Upper lobe of left lung (tissue), 4 donors: ENCODE measurements around the gene C1QTNF6.

Experiments used
- CTCF ChIP-seq, 6 experiments: fragments of 450-650 bp in 4 of 6; fragments of 200-600 bp in 2 of 6; sonication (generic) in 2 of 6; IDR thresholded peaks; one replicate each; pipeline ENCODE4 v1.5.1; 2016 to 2019; ENCODE audit warnings: antibody characterized with exemption in 6 of 6
- EP300 ChIP-seq, 4 donors: sonication (generic); formaldehyde crosslinking; IDR thresholded peaks; one replicate each; pipeline ENCODE4 v1.5.1; 2017; ENCODE audit warnings: antibody characterized with exemption in 4 of 4, control low read depth in 2 of 4
- POLR2A ChIP-seq, 4 donors: fragments of 450-650 bp; IDR thresholded peaks; one replicate each; pipeline ENCODE4 v1.5.1; 2016 to 2017; ENCODE audit warnings: antibody characterized with exemption in 4 of 4, mild to moderate bottlenecking in 2 of 4
- POLR2AphosphoS5 ChIP-seq, 2 donors: sonication (generic); formaldehyde crosslinking; IDR thresholded peaks; one replicate each; pipeline ENCODE4 v1.5.1; 2017; ENCODE audit warnings: antibody characterized with exemption in 2 of 2

DNA sequence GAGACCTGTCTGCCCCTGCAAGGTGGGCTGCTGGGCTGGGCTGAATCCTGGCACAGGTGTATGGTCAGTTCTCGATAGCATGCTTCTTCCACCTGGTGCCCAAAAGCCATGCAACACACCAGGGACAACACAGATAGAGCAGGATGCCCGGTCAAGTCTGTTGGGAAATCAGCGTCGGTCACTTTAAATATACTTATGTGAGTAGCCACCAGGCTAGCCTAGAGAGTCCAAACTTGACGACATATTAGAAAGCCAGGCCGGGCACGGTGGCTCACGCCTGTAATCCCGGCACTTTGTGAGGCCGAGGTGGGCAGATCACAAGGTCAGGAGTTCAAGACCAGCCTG is 8.9 kb downstream of the C1QTNF6 start:
- TF ChIP-seq CTCF (IDR thresholded peaks at IDR 0.05): no peak
- no peak for TF ChIP-seq POLR2AphosphoS5 (IDR thresholded peaks at IDR 0.05)
- TF ChIP-seq POLR2A (IDR thresholded peaks at IDR 0.05): no peak
- no peak for TF ChIP-seq EP300 (IDR thresholded peaks at IDR 0.05)
